Esophagus muscularis mucosa (tissue), 4 donors: ENCODE measurements around the gene STOX2. TPM values are rescaled to one million over a fixed set of nuclear protein-coding genes. Genes with fewer than 3 reads are reported as not detected.

Experiments used
- DNase-seq: peaks from one replicate; pipeline ENCODE4 v3.0.0-alpha.2; 2017; ENCODE audit errors: extremely low spot score
- H3K27ac ChIP-seq, 4 donors: fragments of 200-600 bp; sonication (generic); replicated peaks in 1 of 4; 1 replicate in 3 of 4; 2 replicates in 1 of 4; pipeline ENCODE4 v1.5.1; 2016 to 2019; ENCODE audit warnings: mild to moderate bottlenecking in 1 of 4
- H3K27me3 ChIP-seq, 4 donors: fragments of 200-600 bp; sonication (generic); one replicate each; pipeline versions ENCODE4 v1.5.1 to v1.6.0; 2016 to 2019
- H3K36me3 ChIP-seq, 4 donors: fragments of 200-600 bp; sonication (generic); one replicate each; pipeline ENCODE4 v1.5.1; 2016 to 2019
- H3K4me1 ChIP-seq, 4 donors: fragments of 200-600 bp; sonication (generic); one replicate each; pipeline ENCODE4 v1.5.1; 2016 to 2019
- H3K4me3 ChIP-seq, 4 donors: fragments of 200-600 bp; sonication (generic); 1 replicate in 2 of 4; 2 replicates in 2 of 4; pipeline ENCODE4 v1.5.1; 2016 to 2019; ENCODE audit warnings: mild to moderate bottlenecking in 4 of 4, moderate library complexity in 1 of 4
- H3K9me3 ChIP-seq, 4 donors: fragments of 200-600 bp; sonication (generic); 1 replicate in 3 of 4; 2 replicates in 1 of 4; pipeline ENCODE4 v1.5.1; 2016 to 2019
- EP300 ChIP-seq: sonication (generic); formaldehyde crosslinking; IDR thresholded peaks from one replicate; pipeline ENCODE4 v1.6.1; 2017; ENCODE audit warnings: antibody characterized with exemption
- POLR2A ChIP-seq: fragments of 450-650 bp; IDR thresholded peaks from one replicate; pipeline ENCODE4 v1.6.1; 2017; ENCODE audit warnings: antibody characterized with exemption, moderate library complexity, mild to moderate bottlenecking, low read depth
- POLR2AphosphoS5 ChIP-seq, 2 donors: sonication (generic); formaldehyde crosslinking; IDR thresholded peaks; one replicate each; pipeline ENCODE4 v1.6.1; 2017; ENCODE audit warnings: antibody characterized with exemption in 2 of 2
- WGBS: methylation state at CpG from one replicate; pipeline ENCODE4 v1.1.5; 2018; 5-methylcytosine and 5-hydroxymethylcytosine counted together
- intact Hi-C: fragments of 100-400 bp; cut with DNase I; formaldehyde crosslinking; loops from one replicate; pipeline ENCODE4 v1.15.1; 2023
- total RNA-seq, 4 donors: library from RNA; depleted of rRNA; stranded (reverse); fragments of >200 nt; gene quantifications; one replicate each; pipeline versions ENCODE4 v1.1.0 to v1.2.1, GENCODE V29; 2016
- TF ChIP-seq, protein P1 (sequence below), 3 experiments: fragments of 200-600 bp in 2 of 3; fragments of 450-650 bp in 1 of 3; sonication (generic) in 2 of 3; IDR thresholded peaks; one replicate each; pipeline ENCODE4 v1.5.1; 2017 to 2019; ENCODE audit warnings: antibody characterized with exemption in 3 of 3, mild to moderate bottlenecking in 2 of 3, moderate library complexity in 1 of 3

Gene STOX2
- total RNA-seq, 4 donors from 2014 or later: 7.0 to 11.7 (median 10.5) TPM

DNA sequence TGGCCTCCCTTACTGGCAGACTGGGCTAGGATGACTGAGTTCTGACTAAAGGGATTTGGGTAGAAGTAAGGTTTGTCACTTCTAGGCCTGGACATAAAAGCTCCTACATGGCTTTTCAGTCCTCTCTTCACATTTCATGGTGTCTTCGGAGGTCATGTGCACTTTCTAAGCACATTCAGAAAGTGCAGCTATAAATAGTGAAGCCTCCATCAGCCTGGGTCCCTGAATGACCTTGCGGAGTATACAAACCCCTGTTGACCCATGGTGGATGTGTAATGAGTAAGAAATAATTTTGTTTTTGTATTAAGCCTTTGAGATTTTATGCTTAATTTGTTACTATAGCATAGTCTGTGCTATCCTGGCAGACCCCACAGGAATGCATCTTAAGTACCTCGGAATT is 154.0 kb downstream of the STOX2 start:
- peaks cover 0 to 4% (median 0%) of the 10 kb centered on the region in 4 donors for H3K36me3 ChIP-seq
- no peak for DNase-seq
- TF ChIP-seq, protein P1, sequence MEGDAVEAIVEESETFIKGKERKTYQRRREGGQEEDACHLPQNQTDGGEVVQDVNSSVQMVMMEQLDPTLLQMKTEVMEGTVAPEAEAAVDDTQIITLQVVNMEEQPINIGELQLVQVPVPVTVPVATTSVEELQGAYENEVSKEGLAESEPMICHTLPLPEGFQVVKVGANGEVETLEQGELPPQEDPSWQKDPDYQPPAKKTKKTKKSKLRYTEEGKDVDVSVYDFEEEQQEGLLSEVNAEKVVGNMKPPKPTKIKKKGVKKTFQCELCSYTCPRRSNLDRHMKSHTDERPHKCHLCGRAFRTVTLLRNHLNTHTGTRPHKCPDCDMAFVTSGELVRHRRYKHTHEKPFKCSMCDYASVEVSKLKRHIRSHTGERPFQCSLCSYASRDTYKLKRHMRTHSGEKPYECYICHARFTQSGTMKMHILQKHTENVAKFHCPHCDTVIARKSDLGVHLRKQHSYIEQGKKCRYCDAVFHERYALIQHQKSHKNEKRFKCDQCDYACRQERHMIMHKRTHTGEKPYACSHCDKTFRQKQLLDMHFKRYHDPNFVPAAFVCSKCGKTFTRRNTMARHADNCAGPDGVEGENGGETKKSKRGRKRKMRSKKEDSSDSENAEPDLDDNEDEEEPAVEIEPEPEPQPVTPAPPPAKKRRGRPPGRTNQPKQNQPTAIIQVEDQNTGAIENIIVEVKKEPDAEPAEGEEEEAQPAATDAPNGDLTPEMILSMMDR (IDR thresholded peaks at IDR 0.05): no peak
- TF ChIP-seq POLR2AphosphoS5 (IDR thresholded peaks at IDR 0.05): no peak
- no peak for TF ChIP-seq EP300
- no peak for TF ChIP-seq POLR2A
- WGBS: 91% methylated on average over 3 of the region's 3 CpGs
- H3K4me1 ChIP-seq: no peaks in the 10 kb centered on the region
- H3K9me3 ChIP-seq: no peaks in the 10 kb centered on the region
- no peak overlapping the region for H3K4me3 ChIP-seq
- intact Hi-C loops: no loop called here
- H3K27ac ChIP-seq: no peak overlapping the region
- H3K27me3 ChIP-seq: no peaks in the 10 kb centered on the region

DNA sequence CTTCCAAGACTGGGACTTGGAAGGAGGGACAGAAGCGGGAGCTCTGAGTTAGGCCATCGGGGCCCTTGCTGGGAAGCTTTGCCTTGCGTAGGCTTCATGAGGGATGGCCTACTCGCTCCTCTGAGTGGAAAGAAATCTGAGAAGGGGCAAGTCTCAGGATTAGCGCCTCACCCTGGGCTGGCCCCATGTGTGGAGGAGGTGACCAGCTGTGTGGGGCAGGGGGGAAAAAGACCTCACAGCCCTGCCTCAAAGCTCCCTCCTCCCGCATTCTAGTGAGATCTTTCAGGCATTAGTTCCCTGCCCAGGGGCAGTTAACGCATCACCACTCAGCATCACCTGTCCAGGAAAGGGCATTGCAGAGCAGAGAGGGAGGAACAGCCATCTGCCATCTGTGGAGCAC is 156.5 kb downstream of the STOX2 start:
- Histone ChIP-seq H3K27ac (no peak overlapping the region), H3K27me3 (no peaks in the 10 kb centered on the region), H3K4me1 (no peaks in the 10 kb centered on the region), H3K9me3 (no peaks in the 10 kb centered on the region), H3K4me3 (no peak overlapping the region), H3K36me3 (peaks cover 0 to 4% (median 0%) of the 10 kb centered on the region in 4 donors)
- WGBS: 95% methylated on average over 6 of the region's 7 CpGs
- no peak for TF ChIP-seq EP300
- TF ChIP-seq POLR2A: no peak
- TF ChIP-seq, protein P1 (IDR thresholded peaks at IDR 0.05): no peak
- TF ChIP-seq POLR2AphosphoS5 (IDR thresholded peaks at IDR 0.05): no peak
- intact Hi-C loops: no loop called here
- DNase-seq: no peak

DNA sequence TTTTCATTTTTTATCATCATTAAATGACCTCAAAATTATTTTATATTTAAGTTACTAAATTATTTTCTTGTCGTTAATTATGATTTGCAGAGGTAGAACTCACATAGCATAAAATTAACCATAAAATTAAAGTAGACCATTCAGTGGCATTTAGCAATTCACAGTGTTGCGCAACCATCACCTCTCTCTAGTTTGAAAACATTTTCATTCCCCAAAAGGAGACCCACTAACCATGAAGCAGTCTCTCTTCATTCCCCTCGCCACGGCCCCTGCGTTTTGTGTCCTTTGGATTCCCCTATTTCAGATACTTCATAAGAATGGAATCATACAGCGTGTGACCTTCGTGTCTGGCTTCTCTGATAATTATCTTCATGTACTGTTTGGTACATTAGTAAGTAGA is 157.7 kb downstream of the STOX2 start:
- no peak for TF ChIP-seq POLR2A
- no peak for TF ChIP-seq EP300
- TF ChIP-seq, protein P1 (IDR thresholded peaks at IDR 0.05): no peak
- TF ChIP-seq POLR2AphosphoS5 (IDR thresholded peaks at IDR 0.05): no peak
- 88% methylated on average over 7 of the region's 7 CpGs for WGBS
- Histone ChIP-seq H3K27ac (no peak overlapping the region), H3K36me3 (peaks cover 0 to 4% (median 0%) of the 10 kb centered on the region in 4 donors), H3K4me1 (peaks cover 0 to under 1% (median 0%) of the 10 kb centered on the region in 4 donors), H3K27me3 (no peaks in the 10 kb centered on the region), H3K4me3 (no peak overlapping the region), H3K9me3 (no peaks in the 10 kb centered on the region)
- intact Hi-C loops: no loop called here
- DNase-seq: no peak

DNA sequence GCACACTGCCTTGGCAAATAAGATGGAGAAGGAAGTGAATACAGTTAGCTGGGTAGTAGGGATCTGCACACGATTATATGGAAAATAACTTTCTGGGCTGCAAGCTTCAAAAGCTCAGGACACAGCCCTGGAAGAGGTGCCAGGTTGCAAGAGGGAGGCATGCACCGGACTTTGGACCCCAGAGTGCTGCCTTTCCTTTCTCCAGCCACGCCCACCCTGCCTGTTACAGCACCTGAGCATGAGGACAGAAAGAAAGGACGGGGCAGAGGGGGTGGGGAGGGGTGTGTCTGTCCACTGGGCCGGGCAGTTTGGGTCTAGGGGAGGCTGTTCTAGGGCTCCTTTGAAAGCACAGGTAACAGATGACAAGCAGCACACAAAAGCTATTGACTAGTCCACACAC is 159.8 kb downstream of the STOX2 start:
- no peak for DNase-seq
- 87% methylated on average over 5 of the region's 5 CpGs for WGBS

More for the DNA sequence above, 159.8 kb downstream of the STOX2 start:
- no peaks in the 10 kb centered on the region for H3K27me3 ChIP-seq
- peaks cover 0 to 4% (median 0%) of the 10 kb centered on the region in 4 donors for H3K36me3 ChIP-seq
- TF ChIP-seq POLR2AphosphoS5 (IDR thresholded peaks at IDR 0.05) (no peak), EP300 (no peak), POLR2A (no peak)
- TF ChIP-seq, protein P1 (IDR thresholded peaks at IDR 0.05): no peak
- no peaks in the 10 kb centered on the region for H3K9me3 ChIP-seq
- peaks cover 0 to 15% (median 3%) of the 10 kb centered on the region in 4 donors for H3K4me1 ChIP-seq
- no peak overlapping the region for H3K27ac ChIP-seq
- H3K4me3 ChIP-seq: no peak overlapping the region
- intact Hi-C loops: no loop called here
